GM12891 (cell line): ENCODE data around the gene VWF.
"Not testable (repeated sequence)": the region's sequence is repeated elsewhere in the genome, so short reads cannot be mapped to it uniquely, and the experiment has no call there.

Experiments
- POLR2A ChIP-seq: IDR thresholded peaks from 2 replicates; pipeline ENCODE4 v1.6.1; 2011; ENCODE audit warnings: low read depth, low read length, control low read depth
- POLR2AphosphoS5 ChIP-seq: IDR thresholded peaks from 2 replicates; pipeline ENCODE4 v1.6.1; 2011; ENCODE audit warnings: low read depth, low read length, control low read depth

GRCh38 chr12:6020511-6020910 lies 104.0 kb downstream of the VWF start:
- TF ChIP-seq POLR2AphosphoS5, POLR2A: not testable (repeated sequence)
